Endodermal cell (in vitro differentiated cells): ENCODE results near the gene KCNMA1. TPM values are rescaled to one million over a fixed set of nuclear protein-coding genes. Genes with fewer than 3 reads are reported as not detected.

Experiments used
- DNase-seq: peaks from one replicate; pipeline ENCODE4 v3.0.0-alpha.2; 2017
- H3K27ac ChIP-seq: 2 replicates; pipeline ENCODE4 v1.5.1; 2013; ENCODE audit warnings: mild to moderate bottlenecking, low read depth, low read length, moderate library complexity
- H3K27me3 ChIP-seq: 2 replicates; pipeline ENCODE4 v1.6.1; 2013; ENCODE audit warnings: mild to moderate bottlenecking, low read length, moderate library complexity; ENCODE audit not compliant: insufficient read depth, control insufficient read depth, poor library complexity, severe bottlenecking
- H3K36me3 ChIP-seq: 2 replicates; pipeline ENCODE4 v1.7.0; 2013; ENCODE audit warnings: mild to moderate bottlenecking, low read length, moderate library complexity; ENCODE audit not compliant: control insufficient read depth, insufficient read depth
- H3K4me1 ChIP-seq: one replicate; pipeline ENCODE4 v1.7.0; 2013; ENCODE audit warnings: low read length; ENCODE audit not compliant: control insufficient read depth, insufficient read depth
- H3K4me3 ChIP-seq: 2 replicates; pipeline ENCODE4 v1.5.1; 2013; ENCODE audit warnings: mild to moderate bottlenecking, low read length, moderate library complexity
- H3K9ac ChIP-seq: 2 replicates; pipeline ENCODE4 v1.6.1; 2013; ENCODE audit warnings: mild to moderate bottlenecking, low read length, moderate library complexity; ENCODE audit not compliant: poor library complexity, severe bottlenecking; ENCODE audit errors: extremely low read depth
- H3K9me3 ChIP-seq: 2 replicates; pipeline ENCODE4 v1.6.1; 2013; ENCODE audit warnings: mild to moderate bottlenecking, low read length, moderate library complexity; ENCODE audit not compliant: control insufficient read depth
- H3K27ac Mint-ChIP-seq: 2 replicates; pipeline ENCODE4 v1.8.0; 2020; ENCODE audit warnings: mixed read lengths
- H3K27me3 Mint-ChIP-seq: 2 replicates; pipeline ENCODE4 v1.8.0; 2021; ENCODE audit warnings: mild to moderate bottlenecking, mixed read lengths; ENCODE audit not compliant: insufficient read depth
- H3K36me3 Mint-ChIP-seq: 2 replicates; pipeline ENCODE4 v1.8.0; 2020; ENCODE audit warnings: low read depth, mixed read lengths
- H3K4me1 Mint-ChIP-seq: 2 replicates; pipeline ENCODE4 v1.8.0; 2020; ENCODE audit warnings: mixed read lengths
- H3K4me3 Mint-ChIP-seq: 2 replicates; pipeline ENCODE4 v1.8.0; 2020; ENCODE audit warnings: mild to moderate bottlenecking, moderate library complexity, mixed read lengths
- H3K9me3 Mint-ChIP-seq: 2 replicates; pipeline ENCODE4 v1.8.0; 2020; ENCODE audit warnings: mild to moderate bottlenecking, mixed read lengths
- WGBS, 2 experiments: methylation state at CpG; one replicate each; pipeline versions ENCODE4 v1.1.5 to v1.1.7; 2013; ENCODE audit warnings: missing lambda C conversion rate in 2 of 2, mixed read lengths in 1 of 2; ENCODE audit not compliant: insufficient coverage in 1 of 2, insufficient read length in 1 of 2; 5-methylcytosine and 5-hydroxymethylcytosine counted together
- total RNA-seq, 2 donors: library from RNA; stranded (reverse); fragmentation: NEBNext Ultra II Directional in 1 of 2; extraction: Animal tissue kit (Norgen Biotek cat#: 25700) in 1 of 2; gene quantifications; 2 replicates in 1 of 2; 3 replicates in 1 of 2; pipeline ENCODE4 v1.2.1, GENCODE V29; 2021
- TF ChIP-seq, protein P1 (sequence below): fragments of 200-600 bp; sonication (generic); conservative IDR thresholded peaks from 2 replicates; pipeline ENCODE4 v1.5.0; 2021; ENCODE audit warnings: antibody characterized with exemption, mild to moderate bottlenecking

Gene KCNMA1
- total RNA-seq, 2 donors from 2014 or later: 0.55 to 1.3 TPM

DNA sequence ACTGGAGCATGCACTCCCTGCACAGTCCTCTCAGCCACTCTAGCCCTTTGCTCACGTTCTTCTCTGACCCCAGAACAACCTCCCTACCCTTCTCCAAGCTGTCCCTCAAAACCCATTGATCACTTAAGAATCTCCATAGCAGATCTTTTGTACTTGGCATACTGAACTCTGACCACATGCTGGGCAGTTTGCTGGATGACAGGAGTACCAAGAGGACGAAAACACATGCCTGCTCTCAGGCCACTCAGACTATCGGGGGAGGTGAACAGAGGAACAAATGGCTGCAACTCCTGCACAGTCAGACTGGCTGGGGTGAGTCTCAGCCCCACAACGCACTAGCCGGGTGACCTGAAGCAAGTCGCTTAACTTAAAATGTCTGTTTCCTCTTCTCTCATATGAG is 52.7 kb downstream of the KCNMA1 start:
- Histone ChIP-seq H3K9ac (no peak overlapping the region), H3K4me3 (no peak overlapping the region), H3K27me3 (no peaks in the 10 kb centered on the region), H3K27ac (no peak overlapping the region), H3K36me3 (no peaks in the 10 kb centered on the region), H3K4me1 (no peaks in the 10 kb centered on the region), H3K9me3 (no peaks in the 10 kb centered on the region)
- H3K4me3 Mint-ChIP-seq: no peak overlapping the region
- 73 to 85% methylated on average over 5 to 6 of the region's 6 CpGs for WGBS, 2 experiments
- no peak for DNase-seq
- H3K4me1 Mint-ChIP-seq: peaks cover 10% of the 10 kb centered on the region
- peaks cover 1% of the 10 kb centered on the region for H3K27me3 Mint-ChIP-seq
- TF ChIP-seq, protein P1, sequence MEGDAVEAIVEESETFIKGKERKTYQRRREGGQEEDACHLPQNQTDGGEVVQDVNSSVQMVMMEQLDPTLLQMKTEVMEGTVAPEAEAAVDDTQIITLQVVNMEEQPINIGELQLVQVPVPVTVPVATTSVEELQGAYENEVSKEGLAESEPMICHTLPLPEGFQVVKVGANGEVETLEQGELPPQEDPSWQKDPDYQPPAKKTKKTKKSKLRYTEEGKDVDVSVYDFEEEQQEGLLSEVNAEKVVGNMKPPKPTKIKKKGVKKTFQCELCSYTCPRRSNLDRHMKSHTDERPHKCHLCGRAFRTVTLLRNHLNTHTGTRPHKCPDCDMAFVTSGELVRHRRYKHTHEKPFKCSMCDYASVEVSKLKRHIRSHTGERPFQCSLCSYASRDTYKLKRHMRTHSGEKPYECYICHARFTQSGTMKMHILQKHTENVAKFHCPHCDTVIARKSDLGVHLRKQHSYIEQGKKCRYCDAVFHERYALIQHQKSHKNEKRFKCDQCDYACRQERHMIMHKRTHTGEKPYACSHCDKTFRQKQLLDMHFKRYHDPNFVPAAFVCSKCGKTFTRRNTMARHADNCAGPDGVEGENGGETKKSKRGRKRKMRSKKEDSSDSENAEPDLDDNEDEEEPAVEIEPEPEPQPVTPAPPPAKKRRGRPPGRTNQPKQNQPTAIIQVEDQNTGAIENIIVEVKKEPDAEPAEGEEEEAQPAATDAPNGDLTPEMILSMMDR: no peak
- H3K9me3 Mint-ChIP-seq: no peaks in the 10 kb centered on the region
- no peak overlapping the region for H3K27ac Mint-ChIP-seq
- no peaks in the 10 kb centered on the region for H3K36me3 Mint-ChIP-seq

DNA sequence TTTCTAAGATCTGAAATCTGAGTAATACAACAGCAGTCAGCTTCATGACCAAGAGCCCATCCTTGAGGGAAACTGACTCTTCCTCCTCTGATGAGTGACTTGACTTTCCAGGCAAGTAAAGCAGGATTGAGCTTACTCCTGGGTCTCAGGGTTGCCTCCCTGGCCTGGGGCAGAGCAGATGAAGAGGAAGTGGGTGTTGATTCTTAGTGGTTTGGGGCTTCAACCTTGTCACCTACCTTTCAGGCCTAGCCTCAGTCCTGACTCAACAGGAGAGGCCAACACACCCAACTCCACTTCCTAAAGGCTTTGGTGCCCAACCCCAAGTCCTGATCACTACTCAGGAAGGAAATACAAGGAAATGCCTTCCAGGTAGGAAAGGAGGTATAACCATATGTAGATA is 54.1 kb downstream of the KCNMA1 start:
- no peak for DNase-seq
- Histone ChIP-seq H3K4me1 (no peaks in the 10 kb centered on the region), H3K27me3 (no peaks in the 10 kb centered on the region), H3K9ac (no peak overlapping the region), H3K9me3 (no peaks in the 10 kb centered on the region), H3K4me3 (no peak overlapping the region), H3K27ac (no peak overlapping the region), H3K36me3 (no peaks in the 10 kb centered on the region)
- peaks cover 1% of the 10 kb centered on the region for H3K27me3 Mint-ChIP-seq
- TF ChIP-seq, protein P1: no peak
- H3K27ac Mint-ChIP-seq: no peak overlapping the region
- peaks cover 10% of the 10 kb centered on the region for H3K4me1 Mint-ChIP-seq
- H3K4me3 Mint-ChIP-seq: no peak overlapping the region
- H3K9me3 Mint-ChIP-seq: no peaks in the 10 kb centered on the region
- H3K36me3 Mint-ChIP-seq: no peaks in the 10 kb centered on the region

DNA sequence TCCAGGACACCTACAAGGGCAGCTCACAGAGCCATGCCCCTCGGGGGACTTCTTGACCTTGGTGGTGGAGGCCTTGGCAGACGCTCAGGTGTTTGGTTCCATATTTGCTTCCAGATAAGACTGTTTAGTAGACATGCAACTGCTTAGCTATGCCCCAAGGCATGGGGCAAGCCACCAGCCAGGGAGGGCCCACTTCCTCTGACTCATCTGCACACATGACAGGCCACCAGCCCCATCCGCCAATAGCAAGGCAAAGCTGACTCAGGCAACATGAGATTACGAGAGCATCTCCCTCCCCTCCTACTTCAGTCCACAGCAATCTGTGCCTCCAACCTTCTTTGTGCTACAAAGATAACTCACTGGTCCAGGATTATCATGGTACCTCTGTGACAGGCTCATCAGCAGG is 54.9 kb downstream of the KCNMA1 start:
- Mint-ChIP-seq H3K27me3 (peaks cover 1% of the 10 kb centered on the region), H3K27ac (no peak overlapping the region), H3K9me3 (no peaks in the 10 kb centered on the region), H3K36me3 (no peaks in the 10 kb centered on the region), H3K4me1 (peaks cover 9% of the 10 kb centered on the region), H3K4me3 (no peak overlapping the region)
- Histone ChIP-seq H3K4me3 (no peak overlapping the region), H3K36me3 (no peaks in the 10 kb centered on the region), H3K27ac (no peak overlapping the region), H3K9ac (no peak overlapping the region), H3K9me3 (no peaks in the 10 kb centered on the region), H3K4me1 (no peaks in the 10 kb centered on the region), H3K27me3 (no peaks in the 10 kb centered on the region)
- 92 to 93% methylated on average over 3 to 4 of the region's 4 CpGs for WGBS, 2 experiments
- TF ChIP-seq, protein P1: no peak
- no peak for DNase-seq
